Mucosa of rectum (tissue), 2 donors: Measurements from ENCODE around the gene BCL2L11.

Experiments
- H3K27ac ChIP-seq, 2 donors: one replicate each; pipeline ENCODE4 v1.7.0; 2013; ENCODE audit warnings: inconsistent platforms in 2 of 2, low read depth in 2 of 2, low read length in 2 of 2
- H3K27me3 ChIP-seq, 2 donors: one replicate each; pipeline ENCODE4 v1.7.0; 2013; ENCODE audit warnings: low read length in 2 of 2; ENCODE audit not compliant: control insufficient read depth in 2 of 2, insufficient read depth in 2 of 2
- H3K36me3 ChIP-seq, 2 donors: one replicate each; pipeline ENCODE4 v1.7.0; 2013; ENCODE audit warnings: low read length in 2 of 2; ENCODE audit not compliant: control insufficient read depth in 2 of 2, insufficient read depth in 2 of 2
- H3K4me1 ChIP-seq, 2 donors: one replicate each; pipeline ENCODE4 v1.7.0; 2013; ENCODE audit warnings: low read length in 2 of 2, mild to moderate bottlenecking in 1 of 2; ENCODE audit not compliant: control insufficient read depth in 2 of 2, insufficient read depth in 2 of 2
- H3K4me3 ChIP-seq, 2 donors: one replicate each; pipeline ENCODE4 v1.7.0; 2013; ENCODE audit warnings: low read length in 2 of 2
- H3K9ac ChIP-seq, 2 donors: one replicate each; pipeline ENCODE4 v1.7.0; 2013; ENCODE audit warnings: low read length in 2 of 2, low read depth in 1 of 2, mild to moderate bottlenecking in 1 of 2
- H3K9me3 ChIP-seq, 2 donors: one replicate each; pipeline ENCODE4 v1.7.0; 2013; ENCODE audit warnings: low read length in 2 of 2; ENCODE audit not compliant: control insufficient read depth in 2 of 2
- donor health status: healthy.
- donor health status: Normal muscosa, but diverticular disease.

Gene BCL2L11

DNA sequence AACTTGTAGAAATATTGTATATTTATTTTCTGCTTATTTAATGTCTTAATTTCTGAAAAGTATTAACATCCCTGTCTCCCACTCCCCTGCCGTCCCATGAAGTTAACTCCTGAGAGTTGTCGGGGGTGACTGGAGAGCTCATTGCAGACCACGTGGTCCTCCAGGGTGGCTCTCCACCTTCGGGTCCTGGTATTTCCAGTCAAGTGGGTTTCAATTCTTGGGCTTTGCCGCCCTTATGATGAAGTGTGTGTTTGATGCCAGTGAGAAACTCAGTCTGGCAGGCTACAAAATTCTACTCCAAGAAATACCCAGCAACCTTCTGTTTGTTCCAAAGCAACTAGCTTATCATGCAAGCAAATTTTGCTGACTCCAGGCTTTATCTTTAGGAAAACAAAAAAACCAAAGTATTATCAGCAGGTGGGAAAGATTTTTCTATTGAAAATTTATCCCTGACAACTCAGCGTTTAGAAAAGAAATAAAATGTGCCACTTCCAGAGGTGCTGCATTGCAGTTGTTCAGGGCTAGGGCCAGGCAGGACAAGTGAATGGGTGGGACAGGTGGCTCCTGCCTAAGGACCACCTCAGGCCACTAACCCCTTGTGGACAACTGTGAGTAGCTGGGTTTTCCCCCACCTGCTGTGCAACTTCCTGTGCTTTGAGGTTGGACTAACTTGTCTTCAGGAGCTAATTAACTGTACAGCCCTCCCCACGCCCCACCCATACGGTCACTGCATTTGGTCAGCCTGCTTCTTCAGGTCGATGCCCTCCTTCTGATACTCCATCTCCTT is 46.6 kb downstream of the BCL2L11 start:
- Histone ChIP-seq H3K4me1 (peaks cover 0 to 18% of the 10 kb centered on the region in 2 donors), H3K27ac (no peak overlapping the region), H3K4me3 (no peak overlapping the region), H3K9me3 (no peaks in the 10 kb centered on the region), H3K36me3 (peaks cover 13 to 23% of the 10 kb centered on the region in 2 donors), H3K27me3 (no peaks in the 10 kb centered on the region), H3K9ac (no peak overlapping the region)

DNA sequence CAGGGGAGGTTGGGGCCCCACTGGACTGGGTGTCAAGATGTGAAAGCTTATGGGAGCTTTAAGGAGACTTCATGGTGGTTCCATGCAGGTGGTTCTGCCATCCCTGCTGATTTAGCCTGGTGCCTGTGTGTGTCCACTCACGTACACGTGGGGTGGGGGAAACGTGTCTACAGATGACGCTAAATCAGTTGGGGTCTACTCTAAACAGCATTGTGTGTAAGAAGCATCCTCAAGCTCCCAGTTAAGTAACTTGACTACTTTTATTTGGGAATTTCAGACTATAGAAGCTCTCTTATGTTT is 47.1 kb downstream of the BCL2L11 start:
- no peak overlapping the region for H3K9ac ChIP-seq
- H3K36me3 ChIP-seq, result peaks cover 13 to 23% of the 10 kb centered on the region in 2 donors
- no peak overlapping the region for H3K4me3 ChIP-seq
- H3K9me3 ChIP-seq, result no peaks in the 10 kb centered on the region
- H3K27me3 ChIP-seq, result no peaks in the 10 kb centered on the region
- H3K27ac ChIP-seq, result no peak overlapping the region
- H3K4me1 ChIP-seq, result peaks cover 0 to 13% of the 10 kb centered on the region in 2 donors

DNA sequence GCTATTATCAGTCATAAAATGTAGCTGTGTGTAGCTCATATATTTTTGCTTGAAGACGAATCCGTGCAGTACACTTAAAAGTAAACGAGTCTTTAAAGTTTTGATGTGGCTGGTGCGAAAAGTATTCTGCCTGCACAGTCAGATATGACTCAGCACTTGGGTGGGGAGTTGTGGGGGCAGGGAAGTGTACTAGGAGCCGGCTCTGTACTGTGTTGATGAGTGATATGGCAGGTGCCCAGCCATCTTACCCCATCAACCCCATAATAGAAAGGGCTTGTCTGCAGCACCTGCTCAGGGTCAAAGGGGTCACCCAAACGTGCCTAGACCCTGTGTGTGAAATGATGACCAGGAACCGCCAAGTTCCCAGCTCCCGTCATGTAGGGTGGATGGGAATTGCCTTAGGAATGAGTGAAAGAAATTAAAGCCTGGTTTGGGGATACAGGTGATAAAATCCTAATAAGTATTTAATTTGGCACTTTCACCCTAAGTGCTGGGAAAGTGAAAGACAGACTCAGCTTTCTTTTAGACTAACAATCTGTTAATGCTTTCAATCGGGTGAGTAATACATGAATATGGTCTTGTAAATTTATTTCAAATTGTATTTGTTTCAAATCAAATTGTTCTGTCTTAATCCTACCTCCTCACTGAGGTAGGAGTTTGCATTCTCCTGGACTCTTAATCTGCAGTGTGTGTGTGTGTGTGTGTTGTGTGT is 48.0 kb downstream of the BCL2L11 start:
- peaks cover 0 to 10% of the 10 kb centered on the region in 2 donors for H3K4me1 ChIP-seq
- H3K27ac ChIP-seq, result no peak overlapping the region
- no peaks in the 10 kb centered on the region for H3K9me3 ChIP-seq
- H3K27me3 ChIP-seq, result no peaks in the 10 kb centered on the region
- no peak overlapping the region for H3K4me3 ChIP-seq
- no peak overlapping the region for H3K9ac ChIP-seq
- H3K36me3 ChIP-seq, result peaks cover 13 to 23% of the 10 kb centered on the region in 2 donors

DNA sequence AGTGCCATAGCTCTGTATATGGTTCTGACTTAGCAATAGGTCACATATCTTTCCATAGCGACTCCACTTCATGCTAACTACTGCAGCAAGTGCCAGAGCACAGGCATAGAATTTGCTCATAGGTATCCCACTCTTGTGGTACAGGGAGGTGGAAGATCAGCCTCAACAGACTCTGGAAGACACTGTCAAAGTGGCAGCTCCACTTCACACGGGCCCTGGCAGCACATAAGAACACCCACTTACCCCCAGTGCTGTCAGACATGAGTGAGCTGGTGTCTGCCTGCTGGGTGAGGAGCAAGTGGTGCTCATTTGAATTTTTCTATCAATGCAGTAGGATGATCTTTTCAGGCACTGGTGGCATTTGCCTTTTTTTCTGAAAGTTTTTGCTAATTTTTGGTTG is 48.6 kb downstream of the BCL2L11 start:
- Histone ChIP-seq H3K9ac (no peak overlapping the region), H3K36me3 (peaks cover 10 to 20% of the 10 kb centered on the region in 2 donors), H3K4me1 (peaks cover 0 to 10% of the 10 kb centered on the region in 2 donors), H3K27me3 (no peaks in the 10 kb centered on the region), H3K9me3 (no peaks in the 10 kb centered on the region), H3K27ac (no peak overlapping the region), H3K4me3 (no peak overlapping the region)

DNA sequence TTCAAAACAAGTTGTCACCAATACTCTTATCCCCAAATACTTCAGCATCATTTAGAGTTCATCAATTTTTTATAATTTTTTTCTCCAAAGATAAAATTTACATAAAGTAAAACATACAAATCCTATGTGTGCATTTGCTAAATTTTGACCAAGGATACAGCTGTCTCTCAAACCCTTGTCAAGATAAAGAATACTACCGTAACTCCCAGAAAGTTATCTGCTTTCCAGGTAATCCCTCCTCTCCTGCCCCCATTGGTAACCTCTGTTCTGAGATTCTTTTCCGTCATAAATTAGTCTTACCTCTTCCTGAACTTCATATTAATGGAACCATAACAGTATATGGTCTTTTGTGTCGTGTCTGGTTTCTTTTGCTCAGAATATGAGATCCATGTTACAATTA is 49.2 kb downstream of the BCL2L11 start:
- no peaks in the 10 kb centered on the region for H3K27me3 ChIP-seq
- peaks cover 7 to 17% of the 10 kb centered on the region in 2 donors for H3K36me3 ChIP-seq
- H3K4me1 ChIP-seq, result peaks cover 0 to 10% of the 10 kb centered on the region in 2 donors
- H3K9ac ChIP-seq, result no peak overlapping the region
- H3K27ac ChIP-seq, result no peak overlapping the region
- H3K4me3 ChIP-seq, result no peak overlapping the region
- H3K9me3 ChIP-seq, result no peaks in the 10 kb centered on the region

DNA sequence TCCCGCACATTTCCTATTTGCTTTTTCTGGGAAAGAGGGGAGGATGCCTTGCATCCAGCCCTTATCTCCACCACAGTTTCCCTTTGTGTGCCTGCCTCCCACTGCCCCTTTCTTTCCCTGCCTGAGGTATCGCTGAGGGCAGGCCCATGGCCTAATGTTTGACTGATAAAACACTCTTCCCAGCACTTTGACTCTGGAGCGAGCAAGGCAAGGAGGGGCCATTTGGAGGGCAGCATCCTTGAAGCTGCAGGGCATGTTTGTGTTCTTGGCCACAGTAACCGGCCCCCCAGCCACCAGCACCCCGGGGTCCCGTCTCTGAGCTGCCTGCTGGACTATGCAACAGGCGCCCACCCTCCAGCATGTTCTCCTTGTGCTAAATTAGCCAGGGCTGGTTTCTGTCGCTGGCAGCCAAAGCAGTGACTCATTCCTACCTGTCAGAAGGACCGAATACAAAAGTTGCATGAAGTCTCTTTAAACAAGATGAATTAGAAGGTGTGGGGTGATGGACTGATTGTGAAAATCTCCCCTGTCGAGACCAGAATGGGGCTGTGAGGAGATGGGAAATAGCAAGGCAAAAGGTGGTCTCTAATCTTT is 50.7 kb downstream of the BCL2L11 start:
- H3K27me3 ChIP-seq, result no peaks in the 10 kb centered on the region
- no peak overlapping the region for H3K9ac ChIP-seq
- no peak overlapping the region for H3K4me3 ChIP-seq
- no peak overlapping the region for H3K27ac ChIP-seq
- peaks cover 0 to 10% of the 10 kb centered on the region in 2 donors for H3K4me1 ChIP-seq
- peaks cover 0 to 6% of the 10 kb centered on the region in 2 donors for H3K36me3 ChIP-seq
- H3K9me3 ChIP-seq, result no peaks in the 10 kb centered on the region

DNA sequence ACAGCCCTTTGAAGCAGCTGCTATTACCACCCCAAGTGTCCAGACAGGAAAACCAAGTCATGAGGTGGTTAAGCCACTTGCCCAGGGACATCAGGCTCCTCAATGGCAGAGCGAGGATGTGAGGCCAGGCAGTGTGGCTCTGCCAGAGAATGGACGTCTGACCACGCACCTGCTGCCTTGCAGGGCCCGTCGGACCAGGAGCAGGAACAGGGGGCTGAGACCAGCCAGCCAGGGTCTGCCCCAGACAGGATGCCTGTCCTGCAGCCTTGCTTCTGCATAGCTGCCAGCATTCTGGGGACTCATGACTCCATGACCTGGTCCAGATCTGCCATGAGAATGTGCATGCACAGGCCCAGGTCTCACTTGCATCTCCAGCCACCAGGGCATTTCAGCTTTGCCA is 52.0 kb downstream of the BCL2L11 start:
- Histone ChIP-seq H3K27me3 (no peaks in the 10 kb centered on the region), H3K4me1 (peaks cover 0 to 11% of the 10 kb centered on the region in 2 donors), H3K9me3 (no peaks in the 10 kb centered on the region), H3K4me3 (no peak overlapping the region), H3K27ac (no peak overlapping the region), H3K9ac (no peak overlapping the region), H3K36me3 (peaks cover 0 to 1% of the 10 kb centered on the region in 2 donors)

DNA sequence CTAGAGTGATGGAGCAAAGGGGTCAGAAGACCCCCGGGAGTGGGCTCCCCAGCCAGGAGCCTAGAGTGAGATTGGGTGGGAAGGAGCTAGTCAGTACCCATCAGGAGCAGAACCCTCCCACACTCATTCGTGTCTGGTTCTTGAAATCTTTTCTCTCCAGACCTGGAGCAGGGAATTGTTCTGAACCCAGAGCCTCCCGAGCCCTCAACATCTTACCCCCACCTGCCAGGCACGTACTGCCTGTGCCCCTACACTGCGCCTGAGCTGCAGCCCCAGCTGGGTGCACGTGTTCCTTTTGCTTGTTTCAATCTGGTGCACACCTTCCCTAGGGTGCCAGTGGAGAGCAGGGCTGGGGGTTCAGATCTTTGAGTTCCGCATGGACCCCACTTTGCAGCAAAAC is 52.6 kb downstream of the BCL2L11 start:
- Histone ChIP-seq H3K4me1 (peaks cover 0 to 12% of the 10 kb centered on the region in 2 donors), H3K27ac (no peak overlapping the region), H3K27me3 (no peaks in the 10 kb centered on the region), H3K36me3 (no peaks in the 10 kb centered on the region), H3K9ac (no peak overlapping the region), H3K9me3 (no peaks in the 10 kb centered on the region), H3K4me3 (no peak overlapping the region)

DNA sequence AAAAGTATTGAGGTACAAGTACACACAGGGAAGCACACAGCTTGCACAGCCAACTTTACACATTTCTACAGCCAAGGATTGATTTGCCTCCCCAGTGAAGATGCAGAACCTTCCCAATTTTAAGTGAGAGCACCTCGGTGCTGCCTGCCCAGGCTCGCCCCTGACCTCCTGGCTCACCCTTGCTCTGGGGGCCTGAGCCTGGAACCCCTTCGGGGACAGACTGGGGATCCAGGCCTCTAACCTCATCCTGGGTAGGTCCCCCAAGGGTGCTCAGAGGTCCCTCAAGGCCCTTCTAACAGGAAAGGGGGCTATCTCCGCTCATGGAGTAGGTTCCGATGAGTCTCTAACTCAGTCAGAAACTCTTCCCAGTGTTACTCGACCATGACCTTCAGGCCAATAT is 53.1 kb downstream of the BCL2L11 start:
- Histone ChIP-seq H3K27me3 (no peaks in the 10 kb centered on the region), H3K4me1 (peaks cover 5 to 13% of the 10 kb centered on the region in 2 donors), H3K9ac (no peak overlapping the region), H3K36me3 (no peaks in the 10 kb centered on the region), H3K4me3 (no peak overlapping the region), H3K27ac (no peak overlapping the region), H3K9me3 (no peaks in the 10 kb centered on the region)

DNA sequence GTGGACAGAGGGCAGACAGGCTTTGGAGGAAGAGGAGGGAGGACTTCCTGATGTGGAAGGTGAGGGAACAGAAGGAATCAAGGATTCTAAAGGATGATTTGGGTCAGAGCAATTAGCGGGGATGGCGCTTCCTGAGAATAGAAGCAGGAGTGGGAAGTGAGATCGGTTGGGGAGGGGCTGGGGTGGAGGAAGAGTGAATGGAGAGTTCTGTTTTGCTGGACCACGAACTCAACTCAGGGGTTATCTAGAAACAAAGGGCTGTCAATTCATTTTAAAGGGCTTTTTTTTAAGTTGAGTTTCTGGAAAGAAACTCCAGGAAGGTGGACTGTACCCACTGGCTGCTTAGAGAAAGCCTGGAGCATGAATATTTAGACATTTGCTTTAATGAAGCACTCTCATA is 54.9 kb downstream of the BCL2L11 start:
- Histone ChIP-seq H3K27ac (no peak overlapping the region), H3K27me3 (no peaks in the 10 kb centered on the region), H3K4me1 (peaks cover 7 to 25% of the 10 kb centered on the region in 2 donors), H3K36me3 (no peaks in the 10 kb centered on the region), H3K9ac (no peak overlapping the region), H3K9me3 (no peaks in the 10 kb centered on the region), H3K4me3 (no peak overlapping the region)
